CD4-positive, alpha-beta T cell (primary cell): ENCODE data around the gene IL4R. TPM values are rescaled to one million over a fixed set of nuclear protein-coding genes. Genes with fewer than 3 reads are reported as not detected.

Experiments used
- ATAC-seq: fragments of 200-7000 bp; cut with Tn5 transposase; one replicate; pipeline ENCODE4 v1.10.0; 2022; ENCODE audit warnings: mild to moderate bottlenecking; ENCODE audit not compliant: poor library complexity
- CTCF ChIA-PET: fragments of 350-600 bp; sonication (Branson Sonifier 250); formaldehyde crosslinking; loops from one replicate; lab custom pipeline; 2021; ENCODE audit warnings: antibody characterized with exemption, inconsistent platforms; lab: Charles Lee
- POLR2A ChIA-PET: fragments of 350-600 bp; sonication (Branson Sonifier 250); formaldehyde crosslinking; loops from one replicate; lab custom pipeline; 2021; ENCODE audit warnings: antibody characterized with exemption, inconsistent platforms; lab: Charles Lee
- DNase-seq, 14 experiments: peaks; one replicate each; pipeline ENCODE4 v3.0.0-alpha.2; 2013 to 2020; ENCODE audit warnings: mixed read lengths in 2 of 14
- H3K27ac ChIP-seq, 2 donors: one replicate each; pipeline versions ENCODE4 v1.5.1 to v1.7.0; 2013; ENCODE audit warnings: low read length in 2 of 2, low read depth in 1 of 2, mild to moderate bottlenecking in 1 of 2
- H3K27me3 ChIP-seq, 2 experiments: 1 replicate in 1 of 2; 2 replicates in 1 of 2; pipeline versions ENCODE4 v1.6.1 to v1.7.0; 2013; ENCODE audit warnings: low read length in 2 of 2, control low read depth in 1 of 2, mild to moderate bottlenecking in 1 of 2, moderate library complexity in 1 of 2; ENCODE audit not compliant: insufficient read depth in 2 of 2, control insufficient read depth in 1 of 2
- H3K36me3 ChIP-seq: one replicate; pipeline ENCODE4 v1.6.1; 2013; ENCODE audit warnings: low read length, control low read depth; ENCODE audit not compliant: insufficient read depth
- H3K4me1 ChIP-seq: one replicate; pipeline ENCODE4 v1.6.1; 2013; ENCODE audit warnings: low read length, control low read depth; ENCODE audit not compliant: insufficient read depth
- H3K4me3 ChIP-seq: one replicate; pipeline ENCODE4 v1.5.1; 2013; ENCODE audit warnings: mild to moderate bottlenecking, low read length, moderate library complexity
- H3K9me3 ChIP-seq, 2 experiments: 1 replicate in 1 of 2; 2 replicates in 1 of 2; pipeline versions ENCODE4 v1.6.1 to v1.7.0; 2013; ENCODE audit warnings: low read length in 2 of 2, mild to moderate bottlenecking in 2 of 2, control low read depth in 1 of 2, moderate library complexity in 1 of 2; ENCODE audit not compliant: control insufficient read depth in 1 of 2, insufficient read depth in 1 of 2
- H3K27ac Mint-ChIP-seq: one replicate; pipeline ENCODE4 v1.8.0; 2020; ENCODE audit warnings: mixed read lengths
- H3K27me3 Mint-ChIP-seq: one replicate; pipeline ENCODE4 v1.8.0; 2021; ENCODE audit warnings: mixed read lengths
- H3K36me3 Mint-ChIP-seq: one replicate; pipeline ENCODE4 v1.8.0; 2021; ENCODE audit warnings: low read depth, mixed read lengths
- H3K4me1 Mint-ChIP-seq: one replicate; pipeline ENCODE4 v1.8.0; 2021; ENCODE audit warnings: low read depth, mixed read lengths
- H3K4me3 Mint-ChIP-seq: one replicate; pipeline ENCODE4 v1.8.0; 2020; ENCODE audit warnings: mild to moderate bottlenecking, mixed read lengths
- H3K9me3 Mint-ChIP-seq: one replicate; pipeline ENCODE4 v1.8.0; 2020; ENCODE audit warnings: mixed read lengths
- CTCF ChIP-seq: fragments of 200-600 bp; IDR thresholded peaks from one replicate; pipeline ENCODE4 v1.8.0; 2022; ENCODE audit warnings: antibody characterized with exemption, mild to moderate bottlenecking
- intact Hi-C, 2 experiments: fragments of 100-400 bp; cut with DNase I in 1 of 2; cut with micrococcal nuclease in 1 of 2; formaldehyde crosslinking; loops; one replicate each; pipeline versions ENCODE4 v1.15.1 to v1.9.0; 2023 to 2025; cut with DNase I, micrococcal nuclease
- total RNA-seq, 174 experiments: library from RNA in 2 of 174; stranded (reverse) in 2 of 174; gene quantifications; one replicate each; pipeline ENCODE4 v1.2.3 and lab custom pipeline; 2021 to 2026

IL4R gene
- total RNA-seq, 2 experiments from 2014 or later: 145 to 147 TPM

- Mint-ChIP-seq H3K4me1 (no peaks in the 10 kb centered on the region), H3K27me3 (no peaks in the 10 kb centered on the region), H3K36me3 (peaks cover 7% of the 10 kb centered on the region), H3K27ac (no peak overlapping the region), H3K4me3 (no peak overlapping the region), H3K9me3 (peaks cover 15% of the 10 kb centered on the region)
- H3K9me3 ChIP-seq: peaks cover 4% of the 10 kb centered on the region in 2 experiments
- POLR2A ChIA-PET: interaction anchor here (3.4 kb wide), 1 partner anchor 12 kb away, joined by 14 read pairs; the partner anchor contains the start of gene IL21R
- H3K27me3 ChIP-seq: no peaks in the 10 kb centered on the region
- no peak for TF ChIP-seq CTCF
- intact Hi-C loops: no loop called here
- no peak overlapping the region for H3K27ac ChIP-seq
- no peak for DNase-seq
- no peaks in the 10 kb centered on the region for H3K36me3 ChIP-seq
- ATAC-seq: no peak
- H3K4me1 ChIP-seq: no peaks in the 10 kb centered on the region
- H3K4me3 ChIP-seq: no peak overlapping the region
- CTCF ChIA-PET: no interaction called here
Observed at GRCh38 chr16:27389272-27389961, 75.6 kb downstream of the IL4R start.

GRCh38 chr16:27390151-27390550 is 76.4 kb downstream of the IL4R start:
- Histone ChIP-seq H3K4me3 (no peak overlapping the region), H3K27me3 (no peaks in the 10 kb centered on the region), H3K27ac (no peak overlapping the region), H3K4me1 (no peaks in the 10 kb centered on the region), H3K9me3 (peaks cover 0 to 10% of the 10 kb centered on the region in 2 experiments), H3K36me3 (no peaks in the 10 kb centered on the region)
- ChIA-PET POLR2A (interaction anchor here (3.4 kb wide), 1 partner anchor 11 kb away, joined by 14 read pairs; the partner anchor contains the start of gene IL21R), CTCF (no interaction called here)
- ATAC-seq (no peak), DNase-seq (no peak)
- no peak for TF ChIP-seq CTCF
- no peaks in the 10 kb centered on the region for H3K4me1 Mint-ChIP-seq
- peaks cover 11% of the 10 kb centered on the region for H3K36me3 Mint-ChIP-seq
- no peak overlapping the region for H3K4me3 Mint-ChIP-seq
- intact Hi-C loops: no loop called here
- H3K27me3 Mint-ChIP-seq: no peaks in the 10 kb centered on the region
- H3K9me3 Mint-ChIP-seq: peaks cover 19% of the 10 kb centered on the region
- no peak overlapping the region for H3K27ac Mint-ChIP-seq

- Mint-ChIP-seq H3K27ac (no peak overlapping the region), H3K27me3 (no peaks in the 10 kb centered on the region), H3K36me3 (peaks cover 11% of the 10 kb centered on the region), H3K4me1 (no peaks in the 10 kb centered on the region), H3K4me3 (no peak overlapping the region), H3K9me3 (peaks cover 19% of the 10 kb centered on the region)
- POLR2A ChIA-PET: interaction anchor here (3.4 kb wide), 1 partner anchor 9 kb away, joined by 14 read pairs; the partner anchor contains the start of gene IL21R
- CTCF ChIA-PET: no interaction called here
- Histone ChIP-seq H3K4me3 (no peak overlapping the region), H3K36me3 (no peaks in the 10 kb centered on the region), H3K9me3 (peaks cover 0 to 16% of the 10 kb centered on the region in 2 experiments), H3K27ac (no peak overlapping the region), H3K27me3 (no peaks in the 10 kb centered on the region), H3K4me1 (no peaks in the 10 kb centered on the region)
- no peak for TF ChIP-seq CTCF
- DNase-seq (no peak), ATAC-seq (no peak)
- intact Hi-C loops: no loop called here
Observed at GRCh38 chr16:27392671-27393070, 78.9 kb downstream of the IL4R start.
